ENCODE data around the gene DTNA.
"Not testable (repeated sequence)": the region's sequence is repeated elsewhere in the genome, so short reads cannot be mapped to it uniquely, and the experiment has no call there.

Gene DTNA

GRCh38 chr18:34709750-34710441 lies at the start of gene DTNA:
TSS of gene DTNA (plus strand) at chr18:34710298. CDS start at chr18:34755977, 45,679 bp downstream.
- no peak for DNase-seq (ENCODE audit: low read depth)

- no peak for DNase-seq (ENCODE audit: low read depth)
Observed at GRCh38 chr18:34660572-34660971, 49.5 kb upstream of the DTNA start.

- DNase-seq (ENCODE audit: low read depth), result no peak
Observed at GRCh38 chr18:34661464-34662087, 48.5 kb upstream of the DTNA start.

GRCh38 chr18:34676816-34677574 lies 33.1 kb upstream of the DTNA start:
- no peak for DNase-seq (ENCODE audit: low read depth)

- not testable (repeated sequence) for DNase-seq (ENCODE audit: low read depth)
Observed at GRCh38 chr18:34689750-34690149, 20.3 kb upstream of the DTNA start.

GRCh38 chr18:34691614-34692013 lies 18.5 kb upstream of the DTNA start:
- DNase-seq (ENCODE audit: low read depth), result no peak

GRCh38 chr18:34694591-34695165 lies 15.4 kb upstream of the DTNA start:
- no peak for DNase-seq (ENCODE audit: low read depth)

GRCh38 chr18:34695310-34695709 lies 14.8 kb upstream of the DTNA start:
- DNase-seq (ENCODE audit: low read depth), result no peak

GRCh38 chr18:34696671-34697070 lies 13.4 kb upstream of the DTNA start:
- no peak for DNase-seq (ENCODE audit: low read depth)

- DNase-seq (ENCODE audit: low read depth), result no peak
Observed at GRCh38 chr18:34697233-34697632, 12.9 kb upstream of the DTNA start.

GRCh38 chr18:34697891-34698290 lies 12.2 kb upstream of the DTNA start:
- no peak for DNase-seq (ENCODE audit: low read depth)

- DNase-seq (ENCODE audit: low read depth), result no peak
Observed at GRCh38 chr18:34701911-34702310, 8.2 kb upstream of the DTNA start.

- no peak for DNase-seq (ENCODE audit: low read depth)
Observed at GRCh38 chr18:34702814-34703213, 7.3 kb upstream of the DTNA start.

- no peak for DNase-seq (ENCODE audit: low read depth)
Observed at GRCh38 chr18:34704074-34704473, 6.0 kb upstream of the DTNA start.

- DNase-seq (ENCODE audit: low read depth), result no peak
Observed at GRCh38 chr18:34704823-34705222, 5.3 kb upstream of the DTNA start.

- no peak for DNase-seq (ENCODE audit: low read depth)
Observed at GRCh38 chr18:34707670-34708069, 2.4 kb upstream of the DTNA start.

- no peak for DNase-seq (ENCODE audit: low read depth)
Observed at GRCh38 chr18:34709104-34709503, 994 bp upstream of the DTNA start.

GRCh38 chr18:34710458-34710914 lies 388 bp downstream of the DTNA start:
- DNase-seq (ENCODE audit: low read depth), result no peak

GRCh38 chr18:34710934-34711333 lies 836 bp downstream of the DTNA start:
- no peak for DNase-seq (ENCODE audit: low read depth)

- DNase-seq (ENCODE audit: low read depth), result not testable (repeated sequence)
Observed at GRCh38 chr18:34716111-34716510, 6.0 kb downstream of the DTNA start.

- no peak for DNase-seq (ENCODE audit: low read depth)
Observed at GRCh38 chr18:34718610-34719009, 8.5 kb downstream of the DTNA start.

- DNase-seq (ENCODE audit: low read depth), result no peak
Observed at GRCh38 chr18:34720220-34720619, 10.1 kb downstream of the DTNA start.

GRCh38 chr18:34723143-34723542 lies 13.0 kb downstream of the DTNA start:
- DNase-seq (ENCODE audit: low read depth), result no peak
